Measurements from ENCODE around the gene C8G. TPM values are rescaled to one million over a fixed set of nuclear protein-coding genes. Genes with fewer than 3 reads are reported as not detected.

The C8G gene
- total RNA-seq, 1 experiment from 2014 or later = 2.9 TPM

- BruUV-seq (replicated peaks) = no TSS peak
- ChIA-PET CTCF (interaction anchor here (0.6 kb wide), 1 partner anchor 57 kb away, joined by 5 read pairs; no protein-coding TSS in a partner anchor), POLR2A (no interaction called here)
- intact Hi-C loops (cut with micrococcal nuclease; ENCODE audit: unreplicated experiment) (no loop called here), in situ Hi-C loops (cut with HindIII; ENCODE audit: low pct_unique_long_range_greater_than_20kb, low sequenced_read_pairs) (no loop called here)
- no peak for ATAC-seq
- no peaks in the 10 kb centered on the region for H3K27me3 ChIP-seq (ENCODE audit: control insufficient read depth, insufficient read depth, low read length)
- no peaks in the 10 kb centered on the region for H3K36me3 ChIP-seq (ENCODE audit: control insufficient read depth, insufficient read depth, low read length)
- H3K9me3 ChIP-seq (ENCODE audit: control insufficient read depth, insufficient read depth, low read depth, low read length) = no peaks in the 10 kb centered on the region
- no peak for DNase-seq (ENCODE audit: low read depth, low spot score)
- TF ChIP-seq SIN3A (IDR thresholded peaks at IDR 0.05; ENCODE audit: borderline replicate concordance, insufficient read depth, low read depth, low read length) (no peak), REST (IDR thresholded peaks at IDR 0.05; ENCODE audit: insufficient read depth in 1 of 2, low read depth in 2 of 2, low read length in 1 of 2) (no peak), TCF7L2 (IDR thresholded peaks at IDR 0.05; ENCODE audit: low read depth, low read length) (no peak), POLR2AphosphoS5 (IDR thresholded peaks at IDR 0.05; ENCODE audit: low read depth, low read length) (no peak), CTCF (IDR thresholded peaks at IDR 0.05) (no peak)
- H3K4me1 ChIP-seq (ENCODE audit: control insufficient read depth, insufficient read depth, low read length) = no peaks in the 10 kb centered on the region
- H3K4me3 ChIP-seq (ENCODE audit: low read depth in 2 of 2, low read length in 2 of 2) = no peak overlapping the region
- H3K27ac ChIP-seq (ENCODE audit: low read length) = no peak overlapping the region
Measured at GRCh38 chr9:136972743-136973142, 27.7 kb downstream of the C8G start.

GRCh38 chr9:136973618-136974617 lies 28.9 kb downstream of the C8G start:
- no TSS peak for BruUV-seq (replicated peaks)
- H3K36me3 ChIP-seq (ENCODE audit: control insufficient read depth, insufficient read depth, low read length) = no peaks in the 10 kb centered on the region
- ChIA-PET POLR2A (no interaction called here), CTCF (no interaction called here)
- H3K4me1 ChIP-seq (ENCODE audit: control insufficient read depth, insufficient read depth, low read length) = no peaks in the 10 kb centered on the region
- TF ChIP-seq REST (IDR thresholded peaks at IDR 0.05; ENCODE audit: insufficient read depth in 1 of 2, low read depth in 2 of 2, low read length in 1 of 2) (no peak), POLR2AphosphoS5 (IDR thresholded peaks at IDR 0.05; ENCODE audit: low read depth, low read length) (no peak), TCF7L2 (IDR thresholded peaks at IDR 0.05; ENCODE audit: low read depth, low read length) (no peak), SIN3A (IDR thresholded peaks at IDR 0.05; ENCODE audit: borderline replicate concordance, insufficient read depth, low read depth, low read length) (no peak)
- no peak overlapping the region for H3K4me3 ChIP-seq (ENCODE audit: low read depth in 2 of 2, low read length in 2 of 2)
- ATAC-seq (no peak), DNase-seq (ENCODE audit: low read depth, low spot score) (no peak)
- in situ Hi-C loops (cut with HindIII; ENCODE audit: low pct_unique_long_range_greater_than_20kb, low sequenced_read_pairs) = no loop called here
- H3K9me3 ChIP-seq (ENCODE audit: control insufficient read depth, insufficient read depth, low read depth, low read length) = no peaks in the 10 kb centered on the region
- no peak overlapping the region for H3K27ac ChIP-seq (ENCODE audit: low read length)
- no peaks in the 10 kb centered on the region for H3K27me3 ChIP-seq (ENCODE audit: control insufficient read depth, insufficient read depth, low read length)
- intact Hi-C loops (cut with micrococcal nuclease; ENCODE audit: unreplicated experiment) = no loop called here
